EL (cell line): ENCODE measurements around the gene RBM44.

Source experiments
- DNase-seq: peaks from one replicate; pipeline ENCODE4 v3.0.0-alpha.2; 2016

RBM44 gene

DNA sequence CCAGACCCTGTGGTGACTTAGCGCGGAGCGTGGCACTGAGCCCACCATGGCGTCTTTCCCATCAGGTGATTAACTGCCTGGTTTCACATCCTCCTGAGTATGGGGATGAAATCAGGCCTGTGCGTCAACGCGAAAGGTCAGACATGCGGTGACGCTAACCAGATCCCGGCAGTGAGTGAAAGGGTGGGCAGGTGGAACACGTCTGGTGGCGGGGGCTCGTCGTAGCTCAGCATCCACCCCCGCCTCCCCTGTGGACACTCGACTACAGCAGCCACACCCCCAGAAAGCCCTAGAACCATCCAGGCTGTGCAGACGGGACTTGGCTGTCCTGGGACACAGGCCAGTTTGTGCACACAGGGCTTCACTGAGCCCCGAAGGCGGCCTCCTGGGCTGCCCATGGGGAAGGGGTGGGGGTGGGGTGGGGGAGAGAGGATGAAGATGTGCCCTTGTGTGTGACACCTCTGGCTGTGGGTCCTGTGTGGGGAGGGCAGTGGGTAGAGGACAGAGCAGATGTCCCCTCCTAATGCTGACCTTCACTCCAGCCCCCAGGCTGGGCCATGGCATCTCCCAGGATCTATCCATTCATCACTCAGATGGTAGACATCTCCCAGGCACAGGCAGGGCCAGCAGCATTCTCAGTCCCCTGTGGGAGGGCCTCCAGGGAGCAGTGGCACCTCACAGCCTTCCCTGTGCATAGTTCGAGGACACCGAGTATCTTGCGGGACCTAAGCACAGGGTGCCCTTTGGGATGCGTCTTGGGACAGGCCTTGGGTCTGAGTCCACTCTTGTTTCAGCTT is 88.3 kb downstream of the RBM44 start:
- DNase-seq = no peak

DNA sequence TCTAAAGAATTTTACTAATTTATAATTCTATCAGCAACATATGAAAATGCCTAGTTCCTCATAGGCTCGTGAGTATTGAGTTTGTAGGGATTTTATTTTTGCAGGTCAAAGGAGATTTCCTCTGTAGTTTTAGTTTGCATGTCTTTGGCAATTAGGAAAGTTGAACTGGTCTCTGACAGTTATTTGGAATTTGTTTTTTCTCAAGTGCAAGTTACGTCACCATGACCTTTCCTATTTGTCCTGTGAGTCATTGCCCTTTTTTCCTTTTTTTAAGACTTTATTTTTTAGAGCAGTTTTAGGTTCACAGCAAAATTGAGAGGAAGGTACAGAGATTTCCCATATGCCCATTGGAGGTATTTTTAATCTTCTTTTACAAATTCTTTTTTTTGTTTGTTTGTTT is 89.8 kb downstream of the RBM44 start:
- DNase-seq = peak; percentile 75

DNA sequence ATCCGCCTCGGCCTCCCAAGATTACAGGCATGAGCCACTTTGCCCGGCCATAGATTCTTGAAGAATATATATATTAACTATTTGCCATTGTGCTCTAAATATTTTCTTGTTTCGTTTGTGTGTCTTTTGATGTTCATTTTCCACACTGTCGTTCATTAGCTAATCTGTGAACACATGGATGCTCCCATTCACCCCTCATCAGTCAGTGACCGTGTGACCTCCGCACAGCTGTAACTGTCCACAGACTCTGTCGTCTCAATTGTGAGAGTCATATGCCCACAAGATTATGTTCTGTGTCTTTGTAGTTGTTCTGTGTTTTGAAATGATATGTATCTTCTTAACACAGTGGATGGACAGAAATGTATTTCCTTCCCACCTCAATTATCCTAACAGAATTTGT is 90.4 kb downstream of the RBM44 start:
- DNase-seq = no peak

DNA sequence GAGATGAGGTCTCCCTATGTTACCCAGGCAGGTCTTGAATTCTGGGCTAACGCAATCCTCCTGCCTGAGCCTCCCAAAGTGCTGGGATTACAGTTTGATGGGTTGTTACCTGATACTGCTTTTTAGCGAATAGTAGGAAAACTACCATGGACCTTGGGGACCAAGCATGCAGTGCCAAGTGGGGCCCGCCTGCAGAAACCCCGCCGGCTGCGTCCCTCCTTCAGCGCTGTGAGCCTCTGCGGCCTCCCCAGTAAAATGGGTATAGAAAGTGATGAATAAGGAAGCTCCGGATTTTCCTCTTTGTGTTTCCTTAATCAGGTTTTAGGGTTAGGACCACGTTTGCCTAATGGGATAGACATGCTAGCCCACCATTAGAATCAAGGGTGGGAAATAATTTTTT is 91.2 kb downstream of the RBM44 start:
- DNase-seq = no peak
